Umbilical cord (tissue), 2 donors: ENCODE data around the gene CYP4F8. TPM values are rescaled to one million over a fixed set of nuclear protein-coding genes. Genes with fewer than 3 reads are reported as not detected.

Experiments used
- DNase-seq: peaks from one replicate; pipeline ENCODE4 v3.0.0-alpha.2; 2015; ENCODE audit warnings: low spot score
- total RNA-seq: library from RNA; depleted of rRNA; stranded (reverse); fragments of >200 nt; gene quantifications from one replicate; pipeline ENCODE4 v1.2.3, GENCODE V29; 2014; ENCODE audit warnings: low replicate concordance; ENCODE audit not compliant: insufficient read depth

The CYP4F8 gene
- total RNA-seq, 1 donor from 2014 or later = 5.3 TPM

GRCh38 chr19:15616183-15616582, 1.2 kb downstream of the CYP4F8 start:
- DNase-seq = no peak

- no peak for DNase-seq
Observed at GRCh38 chr19:15616627-15617270, 1.7 kb downstream of the CYP4F8 start.

- no peak for DNase-seq
Observed at GRCh38 chr19:15618321-15618720, 3.3 kb downstream of the CYP4F8 start.

- DNase-seq = no peak
Observed at GRCh38 chr19:15621801-15622200, 6.8 kb downstream of the CYP4F8 start.

GRCh38 chr19:15622991-15623390, 8.0 kb downstream of the CYP4F8 start:
- no peak for DNase-seq

GRCh38 chr19:15623711-15624318, 8.8 kb downstream of the CYP4F8 start:
- peak; percentile 14 for DNase-seq

GRCh38 chr19:15628236-15629002, 13.4 kb downstream of the CYP4F8 start:
- no peak for DNase-seq

- peak; percentile 57 for DNase-seq
Observed at GRCh38 chr19:15629003-15629880, 14.2 kb downstream of the CYP4F8 start.

GRCh38 chr19:15631817-15632216, 16.8 kb downstream of the CYP4F8 start:
- DNase-seq = no peak

GRCh38 chr19:15633082-15633835, 18.2 kb downstream of the CYP4F8 start:
- no peak for DNase-seq

GRCh38 chr19:15634105-15634504, 19.1 kb downstream of the CYP4F8 start:
- no peak for DNase-seq

- DNase-seq = no peak
Observed at GRCh38 chr19:15635016-15635805, 20.2 kb downstream of the CYP4F8 start.

- DNase-seq = no peak
Observed at GRCh38 chr19:15636026-15636425, 21.0 kb downstream of the CYP4F8 start.

- DNase-seq = no peak
Observed at GRCh38 chr19:15639596-15639995, 24.6 kb downstream of the CYP4F8 start.

- DNase-seq = peak; percentile 57
Observed at GRCh38 chr19:15640294-15640903, 25.4 kb downstream of the CYP4F8 start, which contains the start of gene CYP4F3. CYP4F3 (plus strand) TSS chr19:15640897; CDS start chr19:15641416, 519 bp downstream.

- DNase-seq = no peak
Observed at GRCh38 chr19:15640904-15641597, 26.0 kb downstream of the CYP4F8 start.

- DNase-seq = no peak
Observed at GRCh38 chr19:15641901-15642491, 27.0 kb downstream of the CYP4F8 start.

GRCh38 chr19:15642807-15643206, 27.8 kb downstream of the CYP4F8 start:
- no peak for DNase-seq

GRCh38 chr19:15643387-15643786, 28.4 kb downstream of the CYP4F8 start:
- no peak for DNase-seq
